PC-9 (cell line): ENCODE results near the gene CACNA1G. TPM values are rescaled to one million over a fixed set of nuclear protein-coding genes. Genes with fewer than 3 reads are reported as not detected.
A peak's percentile ranks its signal among the peaks of the same experiment; 100 is the strongest.

Experiments used
- BruUV-seq: library from RNA; stranded (reverse); fragments of 400-500 nt; replicated peaks from 2 replicates; lab custom pipeline; 2021; lab: Mats Ljungman, UMichigan
- CTCF ChIA-PET: fragments of 300-600 bp; sonication (Branson Sonifier 250); formaldehyde crosslinking; loops from one replicate; lab custom pipeline; 2022; ENCODE audit warnings: antibody characterized with exemption; lab: Charles Lee
- POLR2A ChIA-PET: fragments of 300-600 bp; sonication (Branson Sonifier 250); formaldehyde crosslinking; loops from one replicate; lab custom pipeline; 2022; ENCODE audit warnings: antibody characterized with exemption; ENCODE audit not compliant: unreplicated experiment; lab: Charles Lee
- DNase-seq, 2 experiments: peaks; one replicate each; pipeline versions ENCODE4 v3.0.0 to v3.0.0-alpha.2; 2015 to 2022; ENCODE audit warnings: mixed read lengths in 1 of 2
- H2AFZ ChIP-seq: fragments of 200-600 bp; sonication (generic); 2 replicates; pipeline ENCODE4 v1.8.1; 2017; ENCODE audit warnings: antibody characterized with exemption
- H3F3A ChIP-seq: fragments of 200-600 bp; sonication (generic); 2 replicates; pipeline ENCODE4 v1.8.1; 2017; ENCODE audit warnings: antibody characterized with exemption, mild to moderate bottlenecking, low read depth; ENCODE audit not compliant: insufficient read depth
- H3K27ac ChIP-seq: fragments of 200-600 bp; sonication (generic); 2 replicates; pipeline ENCODE4 v1.6.1; 2016; ENCODE audit warnings: mixed run types
- H3K27me3 ChIP-seq: fragments of 200-600 bp; sonication (generic); 2 replicates; pipeline ENCODE4 v1.6.1; 2016; ENCODE audit warnings: low read depth, mixed run types; ENCODE audit not compliant: insufficient read depth
- H3K36me3 ChIP-seq: fragments of 200-600 bp; sonication (generic); 2 replicates; pipeline ENCODE4 v1.6.1; 2016; ENCODE audit warnings: low read depth, mixed run types
- H3K4me1 ChIP-seq: fragments of 200-600 bp; sonication (generic); replicated peaks from 2 replicates; pipeline ENCODE4 v1.6.1; 2016; ENCODE audit warnings: mixed run types; ENCODE audit not compliant: insufficient read depth
- H3K4me2 ChIP-seq: fragments of 200-600 bp; sonication (generic); 2 replicates; pipeline ENCODE4 v1.6.1; 2017; ENCODE audit warnings: mixed run types
- H3K4me3 ChIP-seq: fragments of 200-600 bp; sonication (generic); 2 replicates; pipeline ENCODE4 v1.6.1; 2016; ENCODE audit warnings: mixed run types
- H3K79me2 ChIP-seq: fragments of 200-600 bp; sonication (generic); 2 replicates; pipeline ENCODE4 v1.6.1; 2017; ENCODE audit warnings: low read depth, mixed run types
- H3K9me2 ChIP-seq: fragments of 200-600 bp; sonication (generic); 2 replicates; pipeline ENCODE4 v1.8.1; 2017; ENCODE audit warnings: mild to moderate bottlenecking; ENCODE audit not compliant: insufficient read depth
- H3K9me3 ChIP-seq: fragments of 200-600 bp; sonication (generic); 2 replicates; pipeline ENCODE4 v1.8.1; 2016; ENCODE audit warnings: low read depth; ENCODE audit not compliant: insufficient read depth
- H4K20me1 ChIP-seq: fragments of 200-600 bp; sonication (generic); 2 replicates; pipeline ENCODE4 v1.8.1; 2017; ENCODE audit not compliant: insufficient read depth
- CTCF ChIP-seq: fragments of 200-600 bp; sonication (generic); conservative IDR thresholded peaks from 2 replicates; pipeline ENCODE4 v1.6.1; 2017; ENCODE audit warnings: mixed run types, antibody characterized with exemption, mild to moderate bottlenecking, moderate library complexity
- EZH2 ChIP-seq: fragments of 200-600 bp; sonication (generic); IDR thresholded peaks from 2 replicates; pipeline ENCODE4 v1.8.0; 2017; ENCODE audit warnings: antibody characterized with exemption, low read depth
- intact Hi-C: fragments of 100-400 bp; cut with micrococcal nuclease; formaldehyde crosslinking; loops from one replicate; pipeline ENCODE4 v1.10.0; 2022; ENCODE audit not compliant: unreplicated experiment
- total RNA-seq: library from RNA; stranded (reverse); gene quantifications from 2 replicates; pipeline ENCODE4 v1.2.3, GENCODE V29; 2021

The CACNA1G gene
- total RNA-seq, 1 experiment from 2014 or later = 0.46 TPM

- POLR2A ChIA-PET = interaction anchor here (0.7 kb wide), 1 partner anchor 12 kb away, joined by 3 read pairs; no protein-coding TSS in a partner anchor
- peak overlapping the region; percentile 67 for H3K4me2 ChIP-seq
- CTCF ChIA-PET = interaction anchor here (0.5 kb wide), 1 partner anchor 152 kb away, joined by 4 read pairs; no protein-coding TSS in a partner anchor
- no peaks in the 10 kb centered on the region for H3K79me2 ChIP-seq
- H3K27ac ChIP-seq = no peak overlapping the region
- no peaks in the 10 kb centered on the region for H3K9me2 ChIP-seq
- peaks cover 7% of the 10 kb centered on the region for H3K4me1 ChIP-seq
- peaks cover 32% of the 10 kb centered on the region; the same call in 1 of the 2 replicates for H3F3A ChIP-seq
- peak overlapping the region; percentile 44; the same call in 1 of the 2 replicates for H3K4me3 ChIP-seq
- H4K20me1 ChIP-seq = no peaks in the 10 kb centered on the region
- no peak for TF ChIP-seq CTCF
- TF ChIP-seq EZH2 = no peak
- H3K27me3 ChIP-seq = peaks cover 27% of the 10 kb centered on the region
- no TSS peak for BruUV-seq
- intact Hi-C loops = no loop called here
- no peak for DNase-seq
- no peaks in the 10 kb centered on the region for H3K36me3 ChIP-seq
- no peaks in the 10 kb centered on the region for H3K9me3 ChIP-seq
- H2AFZ ChIP-seq = no peak overlapping the region
Measured at GRCh38 chr17:50560931-50561745, 623 bp downstream of the CACNA1G start.

GRCh38 chr17:50561746-50562141, 1.2 kb downstream of the CACNA1G start:
- Histone ChIP-seq H3K27ac (no peak overlapping the region), H4K20me1 (no peaks in the 10 kb centered on the region), H3K9me3 (no peaks in the 10 kb centered on the region), H3K4me1 (peaks cover 7% of the 10 kb centered on the region), H2AFZ (no peak overlapping the region), H3K4me2 (no peak overlapping the region), H3K36me3 (no peaks in the 10 kb centered on the region), H3K9me2 (no peaks in the 10 kb centered on the region), H3K4me3 (no peak overlapping the region), H3F3A (peaks cover 31% of the 10 kb centered on the region; the same call in 1 of the 2 replicates), H3K79me2 (no peaks in the 10 kb centered on the region), H3K27me3 (peaks cover 33% of the 10 kb centered on the region)
- TF ChIP-seq EZH2 (no peak), CTCF (no peak)
- DNase-seq = no peak
- ChIA-PET POLR2A (no interaction called here), CTCF (no interaction called here)
- BruUV-seq = no TSS peak
- intact Hi-C loops = no loop called here

- Histone ChIP-seq H2AFZ (no peak overlapping the region), H3K9me3 (no peaks in the 10 kb centered on the region), H3K27ac (no peak overlapping the region), H3K27me3 (peaks cover 37% of the 10 kb centered on the region), H3K4me2 (no peak overlapping the region), H3K36me3 (no peaks in the 10 kb centered on the region), H4K20me1 (no peaks in the 10 kb centered on the region), H3K4me1 (peaks cover 7% of the 10 kb centered on the region), H3K4me3 (no peak overlapping the region), H3K79me2 (no peaks in the 10 kb centered on the region), H3F3A (peaks cover 24% of the 10 kb centered on the region; the same call in 1 of the 2 replicates), H3K9me2 (no peaks in the 10 kb centered on the region)
- intact Hi-C loops = no loop called here
- CTCF ChIA-PET = no interaction called here
- no peak for DNase-seq
- POLR2A ChIA-PET = interaction anchor here (0.6 to 0.7 kb wide), 3 partner anchors 11 to 152 kb away, joined by 3 to 5 read pairs (median 3); no protein-coding TSS in a partner anchor
- no TSS peak for BruUV-seq
- no peak for TF ChIP-seq EZH2
- TF ChIP-seq CTCF = no peak
Measured at GRCh38 chr17:50562242-50563091, 2.0 kb downstream of the CACNA1G start.
